GM12891 (cell line): ENCODE results near the gene CDC14B.
"Not testable (repeated sequence)": the region's sequence is repeated elsewhere in the genome, so short reads cannot be mapped to it uniquely, and the experiment has no call there.

Source experiments
- DNase-seq: peaks from one replicate; pipeline ENCODE4 v3.0.0; 2011; ENCODE audit warnings: low spot score; ENCODE audit not compliant: insufficient read length
- FAIRE-seq: peaks from 2 replicates; lab custom pipeline; 2011; peaks lifted over from hg19 to GRCh38; lab: Jason Lieb, UNC
- PAX5 ChIP-seq: IDR thresholded peaks from 2 replicates; pipeline ENCODE4 v1.6.1; 2011; ENCODE audit warnings: low read length, moderate library complexity, mild to moderate bottlenecking; ENCODE audit not compliant: insufficient read depth, severe bottlenecking
- POLR2A ChIP-seq: IDR thresholded peaks from 2 replicates; pipeline ENCODE4 v1.6.1; 2011; ENCODE audit warnings: low read depth, low read length, control low read depth
- POLR2AphosphoS5 ChIP-seq: IDR thresholded peaks from 2 replicates; pipeline ENCODE4 v1.6.1; 2011; ENCODE audit warnings: low read depth, low read length, control low read depth
- POU2F2 ChIP-seq: IDR thresholded peaks from 2 replicates; pipeline ENCODE4 v1.6.1; 2011; ENCODE audit warnings: low read depth, mild to moderate bottlenecking, control low read depth, low read length, moderate library complexity
- SPI1 ChIP-seq: IDR thresholded peaks from 2 replicates; pipeline ENCODE4 v1.6.1; 2011; ENCODE audit warnings: low read depth, low read length, control low read depth
- TAF1 ChIP-seq: IDR thresholded peaks from 2 replicates; pipeline ENCODE4 v1.6.1; 2011; ENCODE audit warnings: low read depth, low read length, control low read depth

Gene CDC14B

GRCh38 chr9:96626912-96627311 lies 7.3 kb upstream of the CDC14B start:
- no peak for TF ChIP-seq PAX5
- no peak for TF ChIP-seq POU2F2
- no peak for TF ChIP-seq POLR2A
- TF ChIP-seq SPI1: no peak
- TF ChIP-seq POLR2AphosphoS5: no peak
- no peak for TF ChIP-seq TAF1
- DNase-seq (no peak), FAIRE-seq (no peak)

DNA sequence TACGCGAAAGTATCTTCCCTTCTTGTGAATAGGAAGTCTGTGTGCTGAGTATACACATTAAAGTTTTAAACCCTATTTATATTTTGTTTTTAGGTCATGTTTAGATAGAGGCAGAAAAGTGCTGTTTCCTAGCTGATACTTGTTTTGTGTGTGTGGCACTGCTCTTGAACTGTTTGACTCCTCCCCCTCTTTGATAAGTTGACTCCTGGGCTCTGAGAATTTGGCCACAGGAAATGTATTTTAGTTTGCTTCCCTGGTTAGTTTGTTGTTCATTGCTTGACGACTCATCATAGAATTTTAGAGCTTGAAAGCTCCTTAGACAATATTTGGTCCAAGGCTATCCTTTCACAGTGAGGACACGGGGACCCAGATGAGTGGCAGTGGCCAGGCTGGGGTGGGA lies 2.0 kb upstream of the CDC14B start:
- no peak for DNase-seq
- TF ChIP-seq POLR2AphosphoS5 (no peak), POLR2A (no peak), PAX5 (no peak), SPI1 (no peak)
- no peak for FAIRE-seq

- no peak for TF ChIP-seq POLR2A
- DNase-seq: no peak
- FAIRE-seq: no peak
Observed at GRCh38 chr9:96620832-96621269, 1.2 kb upstream of the CDC14B start.

DNA sequence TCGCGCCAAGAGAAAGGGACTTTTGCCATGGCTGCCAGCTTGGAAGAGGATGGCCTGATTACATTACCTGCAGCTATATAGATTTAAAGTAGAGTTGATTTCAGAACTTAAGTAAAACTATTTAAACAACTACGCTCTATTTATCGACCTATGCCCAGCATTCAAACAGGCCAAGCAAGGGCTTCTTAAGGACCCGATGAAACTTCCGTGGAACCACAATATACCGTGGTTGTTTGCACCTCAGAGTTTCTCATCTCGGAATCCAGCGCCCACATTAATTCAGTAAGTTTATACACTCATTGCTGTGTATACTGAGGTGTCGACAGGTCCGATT lies 505 bp upstream of the CDC14B start:
- no peak for FAIRE-seq
- TF ChIP-seq SPI1: no peak
- no peak for TF ChIP-seq POU2F2
- no peak for TF ChIP-seq TAF1
- no peak for TF ChIP-seq POLR2A
- TF ChIP-seq POLR2AphosphoS5: no peak
- no peak for TF ChIP-seq PAX5
- no peak for DNase-seq

GRCh38 chr9:96619124-96619465 lies 548 bp downstream of the CDC14B start:
- DNase-seq (no peak), FAIRE-seq (no peak)
- no peak for TF ChIP-seq POLR2A
- no peak for TF ChIP-seq POU2F2
- no peak for TF ChIP-seq SPI1
- TF ChIP-seq TAF1: no peak
- TF ChIP-seq PAX5: no peak
- no peak for TF ChIP-seq POLR2AphosphoS5

DNA sequence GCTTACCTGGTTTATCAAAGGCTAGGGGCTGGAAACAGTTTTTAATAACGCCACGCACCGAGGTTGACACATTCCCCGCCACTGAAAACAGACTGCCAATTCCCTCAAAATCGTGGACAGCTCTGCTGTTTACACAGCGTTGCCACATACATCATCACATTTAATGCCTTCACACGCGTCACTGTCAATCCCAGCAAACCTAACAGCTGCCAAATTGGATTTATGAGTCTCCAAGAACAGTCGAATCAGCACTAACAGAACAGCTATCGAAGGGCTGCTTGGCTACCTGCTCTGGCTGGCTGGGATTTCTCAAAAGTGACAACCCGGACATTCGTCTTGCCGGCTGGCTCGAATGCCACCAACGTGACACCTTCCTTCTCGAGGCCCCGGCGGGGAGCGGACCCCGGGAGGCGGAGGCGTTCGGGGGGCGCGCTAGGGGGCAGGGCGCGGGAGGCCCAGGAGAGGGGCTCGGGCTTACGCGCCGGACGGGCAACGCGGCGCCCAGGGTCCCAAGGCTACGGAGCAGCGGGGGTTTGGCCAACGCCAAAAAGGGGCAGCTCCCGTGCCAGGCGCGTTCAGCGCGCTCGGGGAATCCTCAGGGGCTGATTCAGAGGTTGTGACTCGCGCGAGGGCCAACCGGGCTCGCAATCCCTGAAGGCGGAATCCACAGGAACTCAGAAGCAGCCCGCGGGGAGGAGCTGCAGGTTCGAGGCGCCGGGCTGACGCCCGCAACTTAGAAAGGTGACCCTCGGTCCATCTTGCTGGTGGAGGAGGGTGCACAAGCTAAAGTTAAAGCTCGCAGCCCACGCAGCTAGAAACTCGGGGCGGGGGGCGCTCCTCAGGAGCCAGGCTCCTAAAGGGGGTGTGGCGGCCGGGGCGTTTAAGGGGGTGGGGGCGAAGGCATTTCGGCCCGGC lies 1.2 kb downstream of the CDC14B start:
- FAIRE-seq (no peak), DNase-seq (no peak)
- TF ChIP-seq POU2F2 (no peak), TAF1 (no peak), POLR2AphosphoS5 (no peak), PAX5 (no peak), SPI1 (no peak), POLR2A (no peak)

GRCh38 chr9:96617439-96618185 lies 2.0 kb downstream of the CDC14B start:
- TF ChIP-seq TAF1 (no peak), SPI1 (no peak), POU2F2 (no peak), PAX5 (no peak), POLR2AphosphoS5 (no peak), POLR2A (no peak)
- FAIRE-seq (no peak), DNase-seq (no peak)

GRCh38 chr9:96616817-96617438 lies 2.7 kb downstream of the CDC14B start:
- FAIRE-seq (no peak), DNase-seq (no peak)
- TF ChIP-seq POLR2AphosphoS5 (no peak), POU2F2 (no peak), SPI1 (no peak)

GRCh38 chr9:96615411-96615810 lies 4.2 kb downstream of the CDC14B start:
- FAIRE-seq: no peak
- TF ChIP-seq POLR2A: no peak
- no peak for TF ChIP-seq SPI1
- TF ChIP-seq PAX5: no peak
- no peak for TF ChIP-seq POU2F2
- TF ChIP-seq POLR2AphosphoS5: no peak
- TF ChIP-seq TAF1: no peak
- DNase-seq: no peak

GRCh38 chr9:96614664-96615063 lies 5.0 kb downstream of the CDC14B start:
- not testable (repeated sequence) for DNase-seq, FAIRE-seq
